Ovary (tissue), 3 donors: ENCODE results near the gene PALD1.

Experiments
- EP300 ChIP-seq: sonication (generic); formaldehyde crosslinking; IDR thresholded peaks from one replicate; pipeline ENCODE4 v1.6.1; 2017; ENCODE audit warnings: antibody characterized with exemption
- POLR2A ChIP-seq: fragments of 450-650 bp; IDR thresholded peaks from one replicate; pipeline ENCODE4 v1.6.1; 2017; ENCODE audit warnings: antibody characterized with exemption, mild to moderate bottlenecking, moderate library complexity
- TF ChIP-seq, protein P1 (sequence below), 3 donors: fragments of 450-650 bp in 2 of 3; fragments of 200-600 bp in 1 of 3; IDR thresholded peaks; one replicate each; pipeline versions ENCODE4 v1.5.1 to v1.8.0; 2016 to 2022; ENCODE audit warnings: antibody characterized with exemption in 3 of 3, mild to moderate bottlenecking in 1 of 3
- donor health status: DM: no; HTN: no; CAD: no.

- TF ChIP-seq, protein P1, sequence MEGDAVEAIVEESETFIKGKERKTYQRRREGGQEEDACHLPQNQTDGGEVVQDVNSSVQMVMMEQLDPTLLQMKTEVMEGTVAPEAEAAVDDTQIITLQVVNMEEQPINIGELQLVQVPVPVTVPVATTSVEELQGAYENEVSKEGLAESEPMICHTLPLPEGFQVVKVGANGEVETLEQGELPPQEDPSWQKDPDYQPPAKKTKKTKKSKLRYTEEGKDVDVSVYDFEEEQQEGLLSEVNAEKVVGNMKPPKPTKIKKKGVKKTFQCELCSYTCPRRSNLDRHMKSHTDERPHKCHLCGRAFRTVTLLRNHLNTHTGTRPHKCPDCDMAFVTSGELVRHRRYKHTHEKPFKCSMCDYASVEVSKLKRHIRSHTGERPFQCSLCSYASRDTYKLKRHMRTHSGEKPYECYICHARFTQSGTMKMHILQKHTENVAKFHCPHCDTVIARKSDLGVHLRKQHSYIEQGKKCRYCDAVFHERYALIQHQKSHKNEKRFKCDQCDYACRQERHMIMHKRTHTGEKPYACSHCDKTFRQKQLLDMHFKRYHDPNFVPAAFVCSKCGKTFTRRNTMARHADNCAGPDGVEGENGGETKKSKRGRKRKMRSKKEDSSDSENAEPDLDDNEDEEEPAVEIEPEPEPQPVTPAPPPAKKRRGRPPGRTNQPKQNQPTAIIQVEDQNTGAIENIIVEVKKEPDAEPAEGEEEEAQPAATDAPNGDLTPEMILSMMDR (IDR thresholded peaks at IDR 0.05) = no peak
- TF ChIP-seq EP300 (no peak), POLR2A (no peak)
These were observed 98.4 kb downstream of the PALD1 start for GRCh38 chr10:70576803-70577517.
